ENCODE data around the gene STK38.
A peak's percentile ranks its signal among the peaks of the same experiment; 100 is the strongest.
"Not testable (repeated sequence)": the region's sequence is repeated elsewhere in the genome, so short reads cannot be mapped to it uniquely, and the experiment has no call there.

Gene STK38

DNA sequence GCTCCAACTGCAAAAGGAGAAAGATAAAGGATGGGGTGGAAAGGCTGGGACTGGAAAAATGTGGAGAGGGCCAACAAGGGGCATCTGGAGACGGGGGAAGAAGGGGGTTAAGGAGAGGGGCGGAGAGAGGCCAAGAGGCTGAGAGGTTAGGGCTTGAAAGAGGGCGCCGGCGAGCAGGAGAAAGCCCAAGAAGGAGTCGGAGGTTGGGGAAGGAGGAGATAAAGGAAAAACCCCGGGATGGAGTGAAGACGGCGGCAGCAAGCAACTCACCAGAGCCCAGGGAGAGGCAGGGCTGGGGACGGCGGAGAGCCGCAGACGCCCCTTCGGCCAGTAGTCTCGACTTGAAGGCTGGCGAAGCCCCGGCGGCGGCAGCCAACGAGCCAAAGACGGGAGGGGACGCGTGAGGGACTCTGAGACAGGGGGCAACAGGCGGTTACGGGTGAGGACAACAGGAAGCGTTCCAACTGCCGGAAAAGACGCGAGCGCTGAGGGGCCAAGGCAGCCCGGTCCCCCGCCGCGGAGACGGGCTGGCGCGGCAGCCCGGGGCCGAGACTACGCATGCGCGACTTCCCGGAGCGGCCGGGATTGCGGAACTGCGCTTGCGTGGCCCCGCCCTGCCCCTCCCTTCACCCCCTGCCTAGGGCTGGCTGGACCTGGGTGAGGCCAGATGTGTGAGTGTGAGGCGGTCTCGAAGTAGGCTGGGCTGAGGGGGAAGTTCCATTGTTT is at the start of gene STK38:
Gene STK38, minus strand, starts transcription at position 560 of the 726 bp plus-strand sequence. CDS start 7,277 bp downstream, outside the sequence.
- peak; percentile 97 for DNase-seq (ENCODE audit: low spot score)

DNA sequence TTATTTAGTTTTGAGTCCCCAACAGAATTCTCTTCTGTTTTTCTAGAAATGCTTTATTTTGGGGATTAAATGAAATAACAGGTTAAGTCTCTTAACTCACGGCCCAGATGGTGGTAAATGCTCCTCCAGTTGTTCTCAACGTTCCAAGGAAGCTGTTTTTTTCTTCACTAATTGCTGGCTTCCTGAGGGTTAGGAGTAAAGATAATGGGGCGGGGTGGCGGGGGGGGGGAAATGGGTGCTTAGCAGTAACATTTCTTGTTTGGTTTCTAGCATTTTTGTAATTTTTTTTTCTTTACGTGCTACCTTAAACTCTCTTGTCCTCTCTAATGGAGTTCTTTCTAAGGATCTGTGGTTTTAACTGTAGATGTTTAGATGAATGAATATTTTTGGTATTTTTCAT is 49.1 kb upstream of the STK38 start:
- DNase-seq (ENCODE audit: low spot score) = no peak

GRCh38 chr6:36594816-36595643 is 47.8 kb upstream of the STK38 start:
- no peak for DNase-seq (ENCODE audit: low spot score)

DNA sequence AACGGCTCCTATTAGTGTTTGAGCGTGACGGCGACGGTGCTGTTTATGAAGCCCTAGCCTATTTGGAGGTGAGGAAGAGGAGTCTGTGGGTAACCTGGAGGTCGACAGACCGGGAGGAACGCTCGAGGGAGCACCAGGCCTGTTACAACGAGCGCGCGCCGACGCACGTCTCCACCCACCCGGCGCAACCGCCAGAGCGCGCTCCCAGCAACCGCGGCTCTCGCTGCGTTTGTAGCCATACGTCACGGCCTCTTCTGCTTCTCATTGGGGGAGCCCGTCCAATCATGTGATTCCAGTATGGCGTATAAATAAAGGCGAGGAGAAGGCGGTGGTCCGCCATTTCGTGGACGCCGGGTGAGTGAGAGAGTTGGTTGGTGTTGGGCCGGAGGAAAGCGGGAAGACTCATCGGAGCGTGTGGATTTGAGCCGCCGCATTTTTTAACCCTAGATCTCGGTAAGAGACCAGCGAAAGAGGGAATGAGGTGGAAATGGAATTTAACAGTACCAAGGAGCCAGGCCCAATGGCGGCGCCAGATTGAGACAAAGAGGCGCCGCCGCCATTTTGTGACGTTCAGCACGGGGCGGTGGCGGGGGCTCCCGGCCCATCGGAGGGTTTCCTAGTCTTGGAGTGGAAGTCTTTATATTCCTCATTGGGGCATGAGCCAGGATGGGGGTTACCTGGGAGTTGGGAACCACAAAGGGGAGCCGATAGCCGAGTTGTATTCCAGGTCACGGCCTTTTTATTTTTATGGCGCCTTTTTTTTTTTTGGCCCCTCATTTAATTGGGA is 46.9 kb upstream of the STK38 start, which contains the start of gene SRSF3:
Gene SRSF3, plus strand, starts transcription at position 334 of the 787 bp plus-strand sequence. CDS start 2,401 bp downstream, outside the sequence.
- DNase-seq (ENCODE audit: low spot score) = peak; percentile 96

- DNase-seq (ENCODE audit: low spot score) = no peak
Observed at GRCh38 chr6:36593569-36594028, 46.3 kb upstream of the STK38 start.

GRCh38 chr6:36592221-36592655 is 45.0 kb upstream of the STK38 start:
- no peak for DNase-seq (ENCODE audit: low spot score)

GRCh38 chr6:36590237-36590636 is 43.0 kb upstream of the STK38 start:
- no peak for DNase-seq (ENCODE audit: low spot score)

DNA sequence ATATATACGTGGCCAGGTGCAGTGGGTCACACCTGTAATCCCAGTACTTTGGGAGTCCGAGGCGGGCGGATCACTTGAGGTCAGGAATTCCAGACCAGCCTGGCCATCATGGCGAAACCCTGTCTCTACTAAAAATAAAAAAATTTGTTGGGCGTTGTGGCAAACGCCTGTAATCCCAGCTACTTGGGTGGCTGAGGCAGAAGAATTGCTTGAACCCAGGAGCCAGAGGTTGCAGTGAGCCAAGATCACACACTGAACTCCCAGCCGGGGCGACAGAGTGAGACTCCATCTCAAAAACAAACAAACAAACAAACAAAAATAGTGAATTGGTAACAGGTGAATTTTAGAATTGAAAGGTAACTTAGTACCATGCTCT is 41.7 kb upstream of the STK38 start:
- not testable (repeated sequence) for DNase-seq (ENCODE audit: low spot score)

GRCh38 chr6:36586606-36587005 is 39.3 kb upstream of the STK38 start:
- DNase-seq (ENCODE audit: low spot score) = no peak

GRCh38 chr6:36581716-36582115 is 34.4 kb upstream of the STK38 start:
- no peak for DNase-seq (ENCODE audit: low spot score)

- no peak for DNase-seq (ENCODE audit: low spot score)
Observed at GRCh38 chr6:36580184-36580526, 32.9 kb upstream of the STK38 start.

DNA sequence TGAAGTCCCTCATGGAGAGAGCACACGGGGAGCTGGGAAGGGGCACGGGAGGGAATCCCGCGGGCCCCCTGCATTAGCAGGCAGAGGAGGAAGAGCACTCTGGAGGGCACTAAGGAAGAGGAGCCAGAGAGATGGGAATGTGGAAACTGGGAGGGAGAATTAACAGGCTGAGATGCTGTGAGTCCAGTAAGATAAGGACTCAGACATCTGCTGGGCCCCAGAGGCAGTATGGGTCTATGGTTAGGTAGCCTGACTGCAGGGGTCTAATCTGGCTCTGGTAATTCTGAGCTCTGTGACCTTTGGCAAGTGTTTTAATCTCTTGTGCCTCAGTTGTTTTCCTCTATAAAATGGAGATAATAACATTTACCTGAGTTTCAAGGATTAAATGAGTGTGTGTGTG is 31.2 kb upstream of the STK38 start:
- no peak for DNase-seq (ENCODE audit: low spot score)

DNA sequence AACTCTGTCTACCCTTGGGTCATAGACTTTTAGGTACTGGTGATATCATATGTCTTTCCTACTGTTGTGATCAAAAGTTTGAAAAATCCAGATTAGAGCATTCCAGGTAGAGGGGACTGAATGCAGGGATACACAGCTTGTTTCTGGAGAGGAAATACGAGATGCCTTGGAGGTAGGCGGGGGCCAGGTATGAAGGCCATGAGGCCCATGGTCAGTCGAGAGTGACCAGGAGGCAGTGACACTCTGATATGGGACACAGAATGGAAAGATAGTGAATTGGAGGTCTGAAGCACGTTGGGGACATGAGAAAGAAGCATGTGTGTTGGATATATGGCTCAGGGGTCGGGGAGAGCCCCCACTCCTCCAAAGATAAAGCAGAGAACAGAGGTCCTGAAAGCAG is 30.8 kb upstream of the STK38 start:
- no peak for DNase-seq (ENCODE audit: low spot score)

- no peak for DNase-seq (ENCODE audit: low spot score)
Observed at GRCh38 chr6:36577301-36577700, 30.0 kb upstream of the STK38 start.

DNA sequence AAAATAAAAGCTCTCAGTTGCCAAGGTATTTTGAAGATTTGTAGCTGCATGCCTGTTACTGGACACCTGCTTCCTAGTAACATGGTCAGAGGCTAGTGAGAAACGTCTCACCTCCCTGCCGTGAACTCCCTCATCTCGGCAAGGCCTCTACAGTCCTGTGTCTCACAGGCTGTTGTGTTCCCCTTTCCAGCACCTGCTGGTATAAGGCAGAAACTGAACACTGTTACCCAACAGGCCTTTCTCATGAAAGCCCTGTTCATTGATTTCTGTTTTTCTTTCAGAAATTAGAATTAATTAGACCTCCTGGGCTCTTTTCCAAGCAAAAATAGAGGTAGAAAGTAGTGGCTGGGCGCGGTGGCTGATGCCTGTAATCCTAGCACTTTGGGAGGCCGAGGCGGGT is 29.3 kb upstream of the STK38 start:
- no peak for DNase-seq (ENCODE audit: low spot score)

DNA sequence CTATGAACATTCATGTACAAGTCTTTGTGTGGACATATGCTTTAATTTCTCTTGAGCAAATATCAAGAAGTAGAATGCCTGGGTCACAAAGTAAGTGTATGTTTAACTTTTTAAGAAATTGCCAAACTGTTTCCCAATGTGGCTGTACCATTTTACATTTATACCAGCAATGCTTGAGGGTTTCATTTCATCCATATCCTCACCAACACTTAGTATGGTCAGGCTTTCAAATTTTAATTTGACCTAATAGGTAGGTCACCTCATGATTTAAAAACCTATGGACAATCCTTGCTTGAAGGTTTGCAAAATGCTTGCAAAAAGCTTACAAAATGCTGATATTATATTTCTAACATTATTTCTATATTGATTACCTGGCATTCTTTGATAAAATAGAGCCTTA is 27.4 kb upstream of the STK38 start:
- DNase-seq (ENCODE audit: low spot score) = no peak

DNA sequence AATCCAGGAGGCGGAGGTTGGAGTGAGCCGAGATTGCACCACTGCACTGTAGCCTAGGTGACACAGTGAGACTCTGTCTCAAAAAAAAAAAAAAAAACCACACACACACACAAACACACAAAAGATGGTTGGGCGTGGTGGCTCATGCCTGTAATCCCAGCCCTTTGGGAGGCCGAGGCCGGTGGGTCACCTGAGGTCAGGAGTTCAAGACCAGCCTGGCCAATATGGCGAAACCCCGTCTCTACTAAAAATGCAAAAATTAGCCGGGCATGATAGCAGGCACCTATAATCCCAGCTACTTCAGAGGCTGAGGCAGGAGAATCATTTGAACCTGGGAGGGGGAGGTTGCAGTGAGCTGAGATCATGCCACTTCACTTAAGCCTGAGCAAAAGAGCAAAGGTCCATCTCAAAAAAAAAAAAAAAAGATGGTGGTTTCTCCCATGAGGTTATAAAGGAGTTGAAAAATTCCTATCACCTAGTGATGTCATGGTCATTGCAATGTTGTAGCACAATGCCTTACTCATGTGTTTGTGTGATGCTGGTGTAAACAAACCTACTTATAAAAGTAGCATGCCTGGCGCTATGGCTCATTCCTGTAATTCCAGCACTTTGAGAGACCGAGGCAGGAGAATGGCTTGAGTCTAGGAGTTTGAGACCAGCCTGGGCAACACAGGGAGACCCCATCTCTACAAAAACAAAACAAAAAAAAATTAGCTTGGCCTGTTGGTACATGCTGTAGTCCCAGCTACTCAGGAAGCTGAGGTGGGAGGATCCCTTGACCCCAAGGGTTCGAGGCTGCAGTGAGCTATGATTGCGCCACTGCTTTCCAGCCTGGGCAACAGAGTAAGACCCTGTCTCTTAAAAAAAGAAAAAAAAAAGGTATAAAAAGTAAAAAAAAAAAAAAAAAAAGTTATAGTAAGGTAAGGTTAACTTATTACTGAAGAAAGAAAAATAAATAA is 25.4 kb upstream of the STK38 start:
- not testable (repeated sequence) for DNase-seq (ENCODE audit: low spot score)

DNA sequence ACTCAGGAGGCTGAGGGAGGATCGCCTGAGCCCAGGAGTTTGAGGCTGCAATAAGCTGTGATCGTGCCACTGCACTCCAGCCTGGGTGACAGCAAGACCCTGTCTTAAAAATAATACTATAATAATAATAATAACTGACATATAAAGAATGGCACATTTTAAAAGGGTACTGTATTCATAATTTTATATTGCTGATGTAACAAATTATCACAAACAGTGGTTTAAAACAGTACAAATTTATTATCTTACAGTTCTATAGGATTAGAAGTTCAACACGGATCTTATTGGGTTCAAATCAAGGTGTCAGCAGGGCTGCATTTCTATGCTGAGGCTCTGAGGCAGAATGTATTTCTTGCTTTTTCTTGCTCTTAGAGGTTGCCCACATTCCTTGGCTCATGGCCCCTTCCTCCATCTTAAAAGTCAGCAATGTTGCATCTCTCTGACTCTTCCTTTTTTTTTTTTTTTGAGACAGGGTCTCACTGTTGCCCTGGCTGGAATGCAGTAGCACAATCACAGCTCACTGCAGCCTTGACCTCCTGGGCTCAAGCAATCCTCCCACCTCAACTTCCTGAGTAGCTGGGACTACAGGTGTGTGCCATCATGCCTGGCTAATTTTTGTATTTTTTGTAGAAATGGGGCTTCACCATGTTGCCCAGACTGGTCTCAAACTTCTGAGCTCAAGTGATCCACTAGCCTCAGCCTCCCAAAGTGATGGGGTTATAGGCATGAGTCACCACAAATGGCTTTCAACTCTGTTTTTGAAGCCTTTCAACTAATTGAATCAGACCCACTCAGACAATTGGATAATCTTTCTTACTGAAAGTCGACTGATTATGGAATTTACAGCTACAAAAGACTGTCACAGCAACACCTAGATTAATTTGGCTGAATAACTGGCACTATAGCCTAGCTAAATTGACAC is 24.1 kb upstream of the STK38 start:
- no peak for DNase-seq (ENCODE audit: low spot score)

- no peak for DNase-seq (ENCODE audit: low spot score)
Observed at GRCh38 chr6:36570264-36570663, 23.0 kb upstream of the STK38 start.

DNA sequence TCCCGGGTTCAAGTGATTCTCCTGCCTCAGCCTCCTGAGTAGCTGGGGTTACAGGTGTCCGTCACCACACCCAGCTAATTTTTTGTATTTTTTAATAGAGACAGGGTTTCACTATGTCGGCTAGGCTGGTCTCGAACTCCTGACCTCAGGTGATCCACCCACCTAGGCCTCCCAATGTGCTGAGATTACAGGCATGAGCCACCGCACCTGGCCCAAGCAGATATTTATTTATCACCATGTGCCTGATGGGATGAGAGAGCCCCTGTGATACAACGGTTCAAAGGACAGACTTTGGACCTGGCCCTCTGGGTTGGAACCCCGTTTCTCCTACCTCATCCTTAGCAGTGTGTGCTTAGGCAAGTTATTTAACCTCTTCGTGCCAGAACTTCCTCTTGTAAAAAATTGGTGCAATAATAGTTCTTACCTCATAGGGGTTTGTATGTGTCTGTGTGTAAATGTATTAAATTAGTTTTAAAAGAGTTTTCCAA is 19.2 kb upstream of the STK38 start:
- DNase-seq (ENCODE audit: low spot score) = no peak

Data from kidney capillary endothelial cell (primary cell).